Stomach smooth muscle (tissue), 2 donors: ENCODE measurements around the gene RAB21.
"Not testable (repeated sequence)": the region's sequence is repeated elsewhere in the genome, so short reads cannot be mapped to it uniquely, and the experiment has no call there.

Experiments used
- H3K27ac ChIP-seq: one replicate; pipeline ENCODE4 v1.7.0; 2013; ENCODE audit warnings: mild to moderate bottlenecking, low read length, inconsistent platforms
- H3K27me3 ChIP-seq, 2 donors: one replicate each; pipeline ENCODE4 v1.7.0; 2013; ENCODE audit warnings: low read length in 2 of 2; ENCODE audit not compliant: insufficient read depth in 2 of 2, control insufficient read depth in 1 of 2
- H3K36me3 ChIP-seq, 2 donors: one replicate each; pipeline ENCODE4 v1.7.0; 2013; ENCODE audit warnings: low read length in 2 of 2; ENCODE audit not compliant: control insufficient read depth in 2 of 2, insufficient read depth in 2 of 2
- H3K4me1 ChIP-seq: one replicate; pipeline ENCODE4 v1.7.0; 2013; ENCODE audit warnings: low read length; ENCODE audit not compliant: control insufficient read depth, insufficient read depth
- H3K4me3 ChIP-seq, 2 donors: one replicate each; pipeline ENCODE4 v1.7.0; 2013; ENCODE audit warnings: low read length in 2 of 2
- H3K9ac ChIP-seq, 2 donors: one replicate each; pipeline ENCODE4 v1.7.0; 2013; ENCODE audit warnings: low read length in 2 of 2, mild to moderate bottlenecking in 1 of 2
- H3K9me3 ChIP-seq, 2 donors: one replicate each; pipeline ENCODE4 v1.7.0; 2013; ENCODE audit warnings: low read length in 2 of 2; ENCODE audit not compliant: control insufficient read depth in 2 of 2
- donor health status: healthy.
- donor health status: Pancreatic carcinoma.

RAB21 gene

DNA sequence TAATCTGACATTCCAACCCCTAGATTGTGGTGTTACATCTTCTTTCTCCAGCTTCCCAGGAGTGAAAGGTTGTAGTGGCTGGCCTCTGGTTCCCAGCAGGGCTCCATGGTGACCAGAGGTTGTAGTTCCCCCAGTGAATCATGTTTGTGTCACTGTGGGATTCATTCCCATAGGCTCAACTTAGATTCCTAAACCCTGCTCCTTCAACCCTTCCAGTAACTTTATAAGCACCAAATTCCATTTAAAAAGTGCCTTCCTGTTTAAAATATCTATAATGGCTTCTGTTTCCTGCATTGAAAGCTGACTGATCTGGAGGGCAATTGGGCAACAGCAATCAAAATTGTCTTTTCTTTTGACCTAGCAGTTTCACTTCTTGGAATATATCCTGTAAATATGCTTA lies 44.4 kb downstream of the RAB21 start:
- H3K27ac ChIP-seq: no peak overlapping the region
- no peaks in the 10 kb centered on the region for H3K4me1 ChIP-seq
- H3K36me3 ChIP-seq: no peaks in the 10 kb centered on the region
- no peak overlapping the region for H3K9ac ChIP-seq
- H3K4me3 ChIP-seq: no peak overlapping the region
- no peaks in the 10 kb centered on the region for H3K27me3 ChIP-seq
- H3K9me3 ChIP-seq: no peaks in the 10 kb centered on the region

DNA sequence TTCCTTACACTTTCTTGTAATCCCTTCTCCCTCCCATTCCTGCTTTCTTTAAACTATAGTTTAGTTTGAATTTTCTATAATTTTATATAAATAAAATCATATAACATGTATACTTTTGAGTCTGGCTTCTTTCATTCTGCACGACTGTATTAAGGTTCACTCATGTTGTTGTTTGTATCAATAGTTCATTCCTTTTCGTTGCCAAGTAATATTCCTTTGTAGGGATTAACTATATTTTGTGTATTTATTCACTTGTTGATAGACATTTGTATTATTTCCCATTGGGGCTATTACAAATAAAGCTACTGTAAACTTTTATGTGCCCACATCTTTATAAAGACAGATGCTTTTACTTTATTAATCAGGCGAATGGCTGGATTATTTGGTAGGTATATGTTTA lies 45.5 kb downstream of the RAB21 start:
- Histone ChIP-seq H3K27ac (no peak overlapping the region), H3K9ac (no peak overlapping the region), H3K27me3 (no peaks in the 10 kb centered on the region), H3K9me3 (no peaks in the 10 kb centered on the region), H3K4me3 (no peak overlapping the region), H3K36me3 (no peaks in the 10 kb centered on the region), H3K4me1 (no peaks in the 10 kb centered on the region)

DNA sequence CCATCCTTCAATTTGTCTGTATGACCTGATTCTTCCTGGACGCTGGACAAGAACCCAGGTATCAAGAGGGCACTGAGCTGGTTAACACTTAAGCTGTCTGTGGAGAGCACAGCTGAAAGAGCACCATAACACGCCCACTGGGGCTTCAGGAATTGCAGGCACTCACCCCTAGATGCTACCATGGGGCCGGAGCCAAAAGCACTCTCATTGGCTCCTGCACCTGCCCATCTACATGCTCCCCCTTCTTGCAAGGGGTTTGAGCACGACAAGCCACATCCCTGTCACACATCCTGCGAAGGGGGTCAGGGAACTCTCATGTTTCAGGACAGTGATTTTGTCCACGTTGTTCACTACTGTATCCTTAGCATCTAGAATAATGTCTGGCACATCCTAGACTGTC lies 49.8 kb downstream of the RAB21 start:
- Histone ChIP-seq H3K9ac (no peak overlapping the region), H3K27ac (no peak overlapping the region), H3K27me3 (no peaks in the 10 kb centered on the region), H3K36me3 (no peaks in the 10 kb centered on the region), H3K9me3 (no peaks in the 10 kb centered on the region), H3K4me1 (no peaks in the 10 kb centered on the region), H3K4me3 (no peak overlapping the region)

DNA sequence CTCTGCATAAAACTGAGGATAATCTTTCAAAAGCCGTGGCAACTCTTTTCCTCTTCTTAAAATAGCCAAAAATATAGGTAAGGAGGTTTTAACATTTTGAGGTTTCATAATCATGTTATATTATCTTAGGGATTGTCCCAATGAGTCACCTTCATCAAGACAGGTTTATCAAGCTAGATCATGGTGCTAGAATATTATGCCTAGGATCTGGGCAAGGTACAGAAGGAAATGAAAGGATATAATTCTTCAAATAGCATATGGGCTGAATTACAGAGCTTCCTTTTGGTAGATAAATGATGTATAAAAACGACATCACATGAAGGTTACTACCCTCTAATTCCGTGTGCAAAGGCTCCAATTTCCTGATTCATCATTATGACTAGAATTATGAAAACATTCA lies 56.3 kb downstream of the RAB21 start:
- no peaks in the 10 kb centered on the region for H3K9me3 ChIP-seq
- H3K9ac ChIP-seq: no peak overlapping the region
- no peak overlapping the region for H3K4me3 ChIP-seq

DNA sequence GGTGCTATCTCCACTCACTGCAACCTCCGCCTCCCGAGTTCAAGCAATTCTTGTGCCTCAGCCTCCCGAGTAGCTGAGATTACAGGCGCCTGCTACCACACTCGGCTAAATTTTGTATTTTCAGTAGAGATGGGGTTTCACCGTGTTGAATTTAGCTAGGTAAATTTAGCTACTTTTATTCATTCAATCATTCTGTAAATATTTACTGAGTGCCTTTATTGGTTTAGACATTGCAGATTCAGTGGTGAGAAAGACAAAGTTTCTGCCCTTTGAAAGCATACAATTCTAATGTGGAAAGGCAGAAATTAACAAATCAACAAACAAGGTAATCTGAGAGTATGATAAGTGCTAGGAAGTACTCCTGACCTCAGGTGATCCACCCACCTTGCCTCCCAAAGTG lies 60.6 kb downstream of the RAB21 start:
- not testable (repeated sequence) for H3K4me3 ChIP-seq, H3K36me3 ChIP-seq, H3K4me1 ChIP-seq, H3K27ac ChIP-seq, H3K9ac ChIP-seq, H3K9me3 ChIP-seq, H3K27me3 ChIP-seq

More for the DNA sequence above, 56.3 kb downstream of the RAB21 start:
- H3K27ac ChIP-seq: no peak overlapping the region
- no peaks in the 10 kb centered on the region for H3K36me3 ChIP-seq
- H3K27me3 ChIP-seq: no peaks in the 10 kb centered on the region
- no peaks in the 10 kb centered on the region for H3K4me1 ChIP-seq

DNA sequence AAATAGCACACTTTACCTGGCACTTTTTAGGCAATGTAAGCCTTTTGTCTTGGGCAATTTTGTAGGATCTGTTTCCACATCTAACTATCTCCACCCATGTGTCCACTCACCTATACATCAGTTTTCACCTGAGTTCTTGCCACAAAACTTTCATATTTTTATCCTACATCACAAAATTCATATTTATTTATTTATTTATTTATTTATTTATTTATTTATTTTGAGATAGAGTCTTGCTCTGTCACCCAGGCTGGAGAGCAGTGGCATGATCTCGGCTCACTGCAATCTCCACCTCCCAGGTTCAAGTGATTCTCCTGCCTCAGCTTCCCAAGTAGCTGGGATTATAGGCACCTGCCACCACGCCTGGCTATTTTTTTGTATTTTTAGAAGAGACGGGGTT lies 67.4 kb downstream of the RAB21 start:
- not testable (repeated sequence) for H3K9ac ChIP-seq, H3K9me3 ChIP-seq, H3K27me3 ChIP-seq, H3K36me3 ChIP-seq, H3K27ac ChIP-seq, H3K4me1 ChIP-seq, H3K4me3 ChIP-seq

DNA sequence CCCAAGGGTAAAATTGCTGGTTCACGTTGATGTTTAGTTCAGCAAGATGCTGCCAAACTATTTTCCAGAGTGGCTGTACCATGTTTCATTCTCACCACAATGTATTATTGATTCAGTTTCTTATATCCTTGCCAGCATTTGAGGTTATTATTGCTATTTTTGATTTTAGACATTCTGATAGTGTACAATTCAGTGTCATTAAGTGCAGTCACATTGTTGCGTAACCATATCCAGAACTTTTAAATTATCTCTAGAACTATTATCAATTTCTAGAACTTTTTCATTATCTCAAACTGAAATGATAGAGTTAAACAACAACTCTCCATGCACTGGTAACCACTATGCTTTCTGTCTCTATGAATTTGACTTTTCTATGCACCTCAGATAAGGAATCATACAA lies 74.2 kb downstream of the RAB21 start:
- no peak overlapping the region for H3K4me3 ChIP-seq
- no peaks in the 10 kb centered on the region for H3K36me3 ChIP-seq
- H3K27me3 ChIP-seq: no peaks in the 10 kb centered on the region
- H3K9me3 ChIP-seq: no peaks in the 10 kb centered on the region
- no peak overlapping the region for H3K27ac ChIP-seq
- no peak overlapping the region for H3K9ac ChIP-seq
- H3K4me1 ChIP-seq: no peaks in the 10 kb centered on the region

DNA sequence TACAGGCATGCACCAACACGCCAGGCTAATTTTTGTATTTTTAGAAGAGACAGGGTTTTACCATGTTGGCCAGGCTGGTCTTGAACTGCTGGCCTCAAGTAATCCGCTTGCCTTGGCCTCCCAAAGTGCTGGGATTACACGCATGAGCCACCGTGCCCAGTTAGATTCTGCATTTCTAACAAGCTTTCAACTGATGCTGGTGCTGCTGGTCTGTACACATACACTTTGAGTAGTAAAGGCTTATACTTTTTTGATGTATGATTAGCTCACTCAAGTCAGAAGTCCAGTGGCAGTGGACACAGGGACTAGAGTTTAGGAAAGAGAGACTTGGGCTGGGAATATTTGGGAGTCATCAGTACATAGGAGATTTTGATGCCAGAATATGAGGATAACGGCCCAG lies 82.7 kb downstream of the RAB21 start:
- H3K36me3 ChIP-seq: no peaks in the 10 kb centered on the region
- H3K9me3 ChIP-seq: no peaks in the 10 kb centered on the region
- no peak overlapping the region for H3K27ac ChIP-seq

DNA sequence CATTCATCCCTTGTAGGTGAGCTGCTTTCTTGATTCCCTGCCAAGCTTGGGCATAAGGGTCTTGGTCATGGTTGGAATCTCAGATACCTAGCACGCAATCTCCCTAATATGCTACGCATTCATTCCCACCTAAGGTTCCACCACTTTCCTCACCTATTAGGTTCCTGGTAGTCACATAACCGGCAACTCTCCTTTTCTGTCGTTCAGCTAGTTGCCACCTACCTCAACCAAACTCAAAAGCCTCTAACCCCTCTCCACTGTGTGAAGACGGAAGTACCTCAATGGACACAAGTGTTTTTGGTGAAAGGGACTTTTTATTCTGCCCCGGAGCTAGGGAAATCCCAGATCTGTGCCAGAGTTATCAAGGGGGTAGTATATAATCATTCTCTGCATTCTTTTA lies 83.6 kb downstream of the RAB21 start:
- peaks cover 0 to 3% of the 10 kb centered on the region in 2 donors for H3K27me3 ChIP-seq
- no peak overlapping the region for H3K4me3 ChIP-seq
- H3K9me3 ChIP-seq: no peaks in the 10 kb centered on the region
- no peaks in the 10 kb centered on the region for H3K36me3 ChIP-seq
- H3K9ac ChIP-seq: no peak overlapping the region
- no peak overlapping the region for H3K27ac ChIP-seq
- peaks cover 7% of the 10 kb centered on the region for H3K4me1 ChIP-seq

More for the DNA sequence above, 82.7 kb downstream of the RAB21 start:
- Histone ChIP-seq H3K27me3 (peaks cover 0 to 3% of the 10 kb centered on the region in 2 donors), H3K4me3 (no peak overlapping the region), H3K4me1 (peaks cover 7% of the 10 kb centered on the region), H3K9ac (no peak overlapping the region)

DNA sequence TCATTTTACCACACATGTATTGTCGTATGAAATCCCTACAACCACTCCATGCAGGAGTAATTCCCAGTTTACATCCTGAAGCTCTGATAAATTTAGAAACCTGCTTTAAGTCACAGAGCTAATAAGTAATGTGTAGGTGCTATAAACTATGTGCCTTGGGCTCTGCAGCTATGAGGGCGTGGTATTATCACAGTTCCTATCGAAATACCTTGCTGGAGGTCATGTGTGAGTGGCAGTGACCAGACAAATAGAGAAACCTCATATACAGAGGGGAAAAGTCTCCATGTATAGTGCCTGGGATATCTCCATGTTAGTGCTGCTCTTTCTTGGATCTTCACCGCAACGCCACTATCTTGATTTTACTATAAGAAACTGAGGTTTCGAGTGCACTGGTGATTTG lies 84.0 kb downstream of the RAB21 start:
- no peaks in the 10 kb centered on the region for H3K9me3 ChIP-seq
- H3K27ac ChIP-seq: peak overlapping the region; percentile 84
- H3K4me3 ChIP-seq: peak overlapping the region; percentile 89 to 96
- no peaks in the 10 kb centered on the region for H3K36me3 ChIP-seq
- H3K27me3 ChIP-seq: peaks cover 0 to 3% of the 10 kb centered on the region in 2 donors
- peaks cover 7% of the 10 kb centered on the region for H3K4me1 ChIP-seq
- peak overlapping the region in 1 of 2 donors; percentile 70 for H3K9ac ChIP-seq

DNA sequence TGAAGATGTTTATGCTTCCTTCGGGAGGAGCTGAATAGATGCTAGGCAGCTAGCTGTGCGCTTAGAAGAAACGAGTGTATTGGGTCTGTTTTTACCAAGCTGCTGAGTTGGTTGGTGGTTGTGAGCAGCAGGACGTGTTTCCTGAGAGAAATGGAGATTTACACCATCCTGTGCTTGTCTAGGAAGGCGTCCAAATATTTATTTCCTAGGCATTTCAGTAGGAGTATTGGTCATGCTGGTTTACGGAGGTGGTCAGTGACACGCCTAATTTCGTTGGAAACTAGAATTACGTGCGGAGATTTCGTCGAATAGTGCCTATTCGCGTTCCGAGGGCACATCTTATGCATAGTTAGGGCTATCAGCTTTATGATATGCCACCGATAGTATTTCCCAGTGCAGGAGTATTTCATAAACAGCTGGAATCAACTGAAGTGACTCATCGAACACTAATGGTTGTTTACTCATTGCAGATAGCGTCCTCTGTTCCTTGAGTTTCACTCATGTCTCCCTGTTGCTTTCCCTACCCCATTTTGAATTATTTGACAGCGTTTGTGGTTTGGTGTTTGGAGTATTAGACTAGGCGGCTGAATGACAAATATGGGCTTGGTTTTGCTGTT lies 85.7 kb downstream of the RAB21 start:
- Histone ChIP-seq H3K4me3 (peak overlapping the region; percentile 89 to 96), H3K27me3 (no peaks in the 10 kb centered on the region), H3K4me1 (peaks cover 7% of the 10 kb centered on the region), H3K9me3 (no peaks in the 10 kb centered on the region), H3K9ac (peak overlapping the region; percentile 70 to 97), H3K27ac (peak overlapping the region; percentile 84), H3K36me3 (no peaks in the 10 kb centered on the region)
